ENCODE measurements around the gene FOXD4L4.
"Not testable (repeated sequence)": the region's sequence is repeated elsewhere in the genome, so short reads cannot be mapped to it uniquely, and the experiment has no call there.

The FOXD4L4 gene

DNA sequence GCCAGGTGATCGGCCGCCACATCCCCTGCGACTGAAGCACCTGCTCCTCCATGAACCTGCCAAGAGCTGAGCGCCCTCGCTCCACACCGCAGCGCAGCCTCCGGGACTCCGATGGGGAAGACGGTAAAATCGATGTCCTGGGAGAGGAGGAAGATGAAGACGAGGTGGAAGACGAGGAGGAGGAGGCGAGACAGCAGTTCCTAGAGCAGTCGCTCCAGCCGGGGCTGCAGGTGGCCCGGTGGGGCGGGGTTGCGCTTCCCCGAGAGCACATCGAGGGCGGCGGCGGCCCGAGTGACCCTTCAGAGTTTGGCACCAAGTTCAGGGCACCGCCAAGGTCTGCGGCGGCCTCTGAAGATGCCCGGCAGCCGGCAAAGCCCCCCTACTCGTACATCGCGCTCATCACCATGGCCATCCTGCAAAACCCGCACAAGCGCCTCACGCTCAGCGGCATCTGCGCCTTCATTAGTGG lies at the start of gene FOXD4L4:
Gene FOXD4L4 (plus strand): TSS at position 51 of the 469 bp plus-strand sequence. CDS start 0 bp downstream, at position 51.
- DNase-seq (ENCODE audit: low spot score): not testable (repeated sequence)

DNA sequence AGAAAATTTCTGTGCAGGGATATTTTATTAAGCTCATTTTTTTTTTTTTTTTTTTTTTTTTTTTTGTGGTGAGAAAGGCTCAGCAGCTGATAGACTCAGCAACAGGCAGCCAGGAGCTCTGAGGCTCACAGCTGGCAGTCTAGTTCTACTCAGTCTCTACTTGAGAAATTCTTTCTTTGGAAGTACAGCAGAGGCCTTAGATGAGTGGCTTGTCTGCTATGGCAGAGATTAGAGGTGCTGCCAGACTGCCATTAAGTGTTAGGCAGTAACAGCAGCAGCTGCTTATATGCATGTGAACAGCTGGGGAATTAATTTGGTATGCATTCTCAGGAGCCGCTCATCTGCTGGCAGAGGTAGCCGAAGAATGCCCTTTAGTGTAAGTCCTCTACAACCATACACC lies 33.4 kb upstream of the FOXD4L4 start:
- not testable (repeated sequence) for DNase-seq (ENCODE audit: low spot score)

DNA sequence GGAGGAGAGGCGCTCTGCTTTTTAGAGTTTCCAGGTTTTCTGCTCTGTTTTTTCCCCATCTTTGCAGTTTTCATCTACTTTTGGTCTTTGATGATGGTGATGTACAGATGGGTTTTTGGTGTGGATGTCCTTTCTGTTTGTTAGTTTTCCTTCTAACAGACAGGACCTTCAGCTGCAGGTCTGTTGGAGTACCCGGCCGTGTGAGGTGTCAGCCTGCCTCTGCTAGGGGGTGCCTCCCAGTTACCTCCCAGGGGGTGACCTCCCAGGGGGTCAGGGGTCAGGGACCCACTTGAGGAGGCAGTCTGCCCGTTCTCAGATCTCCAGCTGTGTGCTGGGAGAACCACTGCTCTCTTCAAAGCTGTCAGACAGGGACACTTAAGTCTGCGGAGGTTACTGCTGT lies 22.5 kb upstream of the FOXD4L4 start:
- DNase-seq (ENCODE audit: low spot score): not testable (repeated sequence)

DNA sequence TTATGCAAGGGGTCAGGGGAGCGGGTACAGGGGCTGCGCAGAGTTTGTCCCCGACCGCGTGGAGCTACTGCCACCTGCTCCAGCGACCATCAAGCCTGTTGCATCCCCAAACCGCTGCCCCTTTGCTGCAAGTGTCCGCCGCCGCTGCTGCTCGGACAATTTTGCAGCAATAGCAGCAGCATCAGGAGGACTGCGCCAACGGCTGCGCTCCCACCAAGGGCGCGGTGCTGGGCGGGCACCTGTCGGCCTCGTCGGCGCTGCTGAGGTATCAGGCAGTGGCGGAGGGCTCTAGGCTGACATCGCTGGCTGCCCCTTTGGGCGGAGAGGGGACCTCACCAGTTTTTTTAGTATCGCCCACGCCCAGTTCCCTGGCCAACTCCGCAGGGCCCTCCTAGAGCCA lies 1.2 kb downstream of the FOXD4L4 start:
- DNase-seq (ENCODE audit: low spot score): not testable (repeated sequence)

Measured in germinal center (tissue), 1 donor.